Measurements from ENCODE around the gene TPRG1.

The TPRG1 gene

GRCh38 chr3:189133768-189134167 is 38.0 kb upstream of the TPRG1 start:
- H3K4me3 ChIP-seq (replicated peaks; ENCODE audit: low read depth, low read length) = no peak overlapping the region
- DNase-seq (ENCODE audit: low read depth) = no peak
- no peak for TF ChIP-seq CTCF (IDR thresholded peaks at IDR 0.05; ENCODE audit: low read length, missing control alignments)

GRCh38 chr3:189137416-189137815 is 34.4 kb upstream of the TPRG1 start:
- TF ChIP-seq CTCF (IDR thresholded peaks at IDR 0.05; ENCODE audit: low read length, missing control alignments) = no peak
- no peak for DNase-seq (ENCODE audit: low read depth)
- H3K4me3 ChIP-seq (replicated peaks; ENCODE audit: low read depth, low read length) = no peak overlapping the region

- TF ChIP-seq CTCF (IDR thresholded peaks at IDR 0.05; ENCODE audit: low read length, missing control alignments) = no peak
- no peak for DNase-seq (ENCODE audit: low read depth)
- H3K4me3 ChIP-seq (replicated peaks; ENCODE audit: low read depth, low read length) = no peak overlapping the region
These were observed 32.7 kb upstream of the TPRG1 start for GRCh38 chr3:189138901-189139610.

- DNase-seq (ENCODE audit: low read depth) = no peak
- no peak for TF ChIP-seq CTCF (IDR thresholded peaks at IDR 0.05; ENCODE audit: low read length, missing control alignments)
- no peak overlapping the region for H3K4me3 ChIP-seq (replicated peaks; ENCODE audit: low read depth, low read length)
These were observed 32.2 kb upstream of the TPRG1 start for GRCh38 chr3:189139611-189139940.

GRCh38 chr3:189142527-189142926 is 29.2 kb upstream of the TPRG1 start:
- DNase-seq (ENCODE audit: low read depth) = no peak
- H3K4me3 ChIP-seq (replicated peaks; ENCODE audit: low read depth, low read length) = no peak overlapping the region
- no peak for TF ChIP-seq CTCF (IDR thresholded peaks at IDR 0.05; ENCODE audit: low read length, missing control alignments)

- no peak overlapping the region for H3K4me3 ChIP-seq (replicated peaks; ENCODE audit: low read depth, low read length)
- no peak for DNase-seq (ENCODE audit: low read depth)
- TF ChIP-seq CTCF (IDR thresholded peaks at IDR 0.05; ENCODE audit: low read length, missing control alignments) = no peak
These were observed 28.4 kb upstream of the TPRG1 start for GRCh38 chr3:189143321-189143720.

GRCh38 chr3:189143771-189144170 is 28.0 kb upstream of the TPRG1 start:
- H3K4me3 ChIP-seq (replicated peaks; ENCODE audit: low read depth, low read length) = no peak overlapping the region
- no peak for DNase-seq (ENCODE audit: low read depth)
- TF ChIP-seq CTCF (IDR thresholded peaks at IDR 0.05; ENCODE audit: low read length, missing control alignments) = no peak
